GM20431 (cell line): ENCODE results near the gene H1-8.

ENCODE experiments used
- in situ Hi-C: fragments of 300-500 bp; cut with MseI, MboI; formaldehyde crosslinking; loops from one replicate; pipeline ENCODE4 v1.15.0; 2020; ENCODE audit warnings: low sequenced_read_pairs; ENCODE audit not compliant: unreplicated experiment

The H1-8 gene

DNA sequence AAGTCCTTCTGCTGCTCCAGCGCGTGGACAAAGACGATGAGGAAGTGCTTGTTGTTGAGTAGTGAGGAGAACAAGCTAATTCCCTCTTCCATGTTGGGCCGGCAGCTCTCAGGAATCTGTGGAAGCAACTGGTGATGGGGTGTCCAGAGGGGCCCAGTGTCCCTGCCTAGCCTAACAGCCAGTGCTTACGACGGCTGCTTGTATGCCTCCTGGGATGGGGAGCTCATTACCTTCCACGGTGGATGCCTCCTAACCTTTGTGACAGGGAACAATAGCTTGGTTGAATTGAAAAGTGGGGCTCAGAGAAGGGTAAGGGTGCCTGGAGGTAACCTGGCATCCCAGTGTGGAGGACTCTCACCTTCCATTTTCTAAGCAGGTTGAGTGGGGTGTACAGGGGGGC is 22.9 kb downstream of the H1-8 start:
- in situ Hi-C loops, result no loop called here

DNA sequence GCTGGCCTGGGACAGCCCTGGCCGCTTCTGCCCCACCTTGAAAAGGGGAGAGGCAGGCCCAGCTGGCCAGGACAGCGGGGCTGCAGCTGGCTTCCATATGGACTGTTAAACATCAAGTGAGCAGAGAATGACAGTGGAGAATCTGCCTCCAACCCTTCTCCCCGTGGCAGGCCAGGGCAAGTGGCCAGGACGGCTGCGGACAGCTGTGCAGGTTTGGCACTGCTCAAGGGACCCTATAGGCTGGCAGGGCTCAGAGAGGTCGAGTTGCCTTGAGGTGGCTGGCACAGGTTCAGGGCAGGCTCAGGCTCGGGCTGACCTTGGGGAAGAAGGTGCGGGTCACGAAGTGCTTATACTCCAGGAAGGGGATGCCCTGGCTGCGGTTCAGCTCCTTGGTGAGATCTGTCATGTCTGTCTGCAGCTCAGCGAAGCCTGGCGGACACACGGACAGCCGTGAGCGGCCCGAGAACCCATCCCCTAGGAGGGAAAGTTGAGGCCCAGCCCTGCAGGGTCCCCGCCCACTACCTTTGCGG is 24.3 kb downstream of the H1-8 start:
- in situ Hi-C loops, result no loop called here

DNA sequence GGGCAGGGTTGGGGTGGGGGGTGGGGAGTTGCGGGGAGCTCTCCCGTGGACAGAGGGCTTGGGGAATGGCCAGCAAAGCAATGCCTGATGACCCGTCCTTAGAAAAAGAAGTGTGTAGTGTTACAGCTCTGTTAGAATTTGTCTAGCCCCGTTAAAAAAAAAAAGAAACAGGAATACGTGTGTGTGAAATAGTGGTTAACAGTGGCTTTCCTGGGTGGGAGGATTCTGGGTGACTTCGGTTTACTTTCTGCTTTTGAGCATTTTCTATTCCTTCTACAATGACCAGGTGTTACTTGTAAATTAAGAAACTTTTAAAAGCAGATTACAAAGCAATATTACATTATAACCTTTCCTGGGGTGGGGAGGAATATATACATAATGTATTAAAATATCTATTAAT is 25.0 kb downstream of the H1-8 start:
- in situ Hi-C loops, result no loop called here

DNA sequence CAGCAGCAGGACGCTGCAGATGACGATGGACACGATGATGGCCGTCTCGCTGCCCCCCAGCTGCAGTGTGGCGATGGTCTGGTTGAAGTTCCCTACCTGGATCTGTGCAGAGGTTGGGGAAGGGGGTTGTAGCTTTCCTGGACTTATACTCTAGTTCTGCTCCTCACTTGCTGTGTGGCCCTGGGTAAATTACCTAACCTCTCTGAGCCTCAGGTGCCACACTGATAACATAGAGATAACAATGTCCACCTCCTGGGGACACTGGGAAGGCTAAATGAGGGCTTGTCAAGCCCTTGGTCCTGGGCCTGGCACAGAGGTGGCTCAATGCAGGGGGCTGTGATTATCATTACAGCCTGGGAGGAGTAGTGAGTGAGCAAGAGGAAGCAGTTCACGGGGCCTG is 26.9 kb downstream of the H1-8 start:
- in situ Hi-C loops, result no loop called here

DNA sequence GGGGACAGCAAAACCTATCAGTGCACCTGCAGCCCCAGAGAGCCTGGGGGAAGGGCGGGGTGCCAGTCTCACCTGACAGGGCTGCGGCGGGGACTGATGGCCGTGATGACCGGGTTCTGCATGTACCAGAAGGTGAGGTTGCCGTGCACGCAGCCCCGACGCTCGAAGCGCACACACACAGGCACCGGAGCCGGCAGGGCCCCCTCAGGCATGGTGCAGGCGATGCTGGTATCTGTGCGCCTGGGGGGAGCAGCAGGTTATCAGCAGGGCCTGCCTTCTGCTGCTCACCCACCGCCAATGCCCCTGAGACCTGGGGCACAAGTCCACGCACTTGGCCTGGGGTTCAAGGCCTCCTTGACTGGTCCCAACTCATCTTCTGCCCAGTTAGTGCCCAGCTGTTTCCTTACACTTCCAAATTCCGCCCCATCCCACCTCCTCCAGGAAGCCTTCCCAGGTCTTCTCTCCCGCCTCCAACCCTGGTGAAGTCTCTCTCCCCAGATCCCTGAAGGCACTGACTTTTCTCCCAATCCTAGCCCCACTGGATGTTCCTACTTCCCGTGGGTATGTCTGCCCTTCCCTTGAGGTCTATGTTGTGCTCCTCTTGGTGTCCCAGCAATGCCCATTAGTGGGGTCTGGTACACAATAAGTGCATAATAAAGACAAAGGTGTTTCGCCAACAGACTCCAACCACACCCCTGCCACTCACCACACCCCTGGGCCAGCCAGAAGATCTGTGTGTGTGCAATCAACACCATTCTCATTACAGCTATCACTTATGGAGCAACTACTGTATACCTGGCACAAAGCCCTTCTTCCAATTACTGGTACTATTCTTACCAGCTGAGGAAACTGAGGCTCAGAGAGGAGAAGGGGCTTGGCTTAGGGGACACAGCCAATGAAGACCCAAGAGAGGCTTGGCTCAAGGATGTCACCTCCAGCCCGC is 28.9 kb downstream of the H1-8 start:
- in situ Hi-C loops, result no loop called here

DNA sequence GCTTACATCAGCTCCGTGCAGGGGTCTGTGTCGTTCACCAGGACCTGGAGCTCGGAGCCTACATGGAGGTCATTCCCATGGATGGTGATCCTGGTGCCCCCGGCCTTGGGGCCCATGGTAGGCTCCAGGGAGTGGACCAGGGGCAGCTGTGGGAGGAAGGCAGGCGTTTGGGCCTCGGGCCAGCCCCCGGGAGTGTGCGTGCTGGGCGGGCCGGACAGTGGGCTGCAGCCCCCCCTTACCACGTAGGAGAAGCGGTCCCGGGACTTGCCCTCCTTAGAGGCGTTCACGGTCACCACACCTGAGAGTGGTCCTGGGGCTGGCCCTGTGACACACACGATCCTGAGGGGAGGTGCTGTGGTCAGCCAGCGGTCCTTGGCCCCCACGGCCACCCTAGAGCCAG is 29.6 kb downstream of the H1-8 start:
- in situ Hi-C loops, result no loop called here

DNA sequence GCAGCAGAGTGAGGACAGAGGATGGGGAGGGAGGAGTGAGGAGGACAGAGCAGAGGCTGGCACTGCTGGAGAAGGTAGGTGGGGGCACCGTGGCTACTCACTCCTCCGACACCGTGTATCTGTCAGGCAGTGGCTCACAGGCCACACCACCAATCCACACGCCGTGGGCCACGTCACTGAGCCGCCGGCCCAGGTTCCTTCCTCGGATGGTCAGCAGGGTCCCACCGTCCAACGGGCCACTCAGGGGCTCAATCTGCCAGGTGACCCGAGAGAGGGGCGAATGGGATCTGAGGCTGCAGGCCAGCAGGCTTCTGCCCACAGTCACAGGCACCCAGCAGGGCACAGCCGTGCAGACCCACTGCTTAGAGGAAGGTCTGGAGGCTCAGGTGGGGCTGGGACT is 30.5 kb downstream of the H1-8 start:
- in situ Hi-C loops, result no loop called here

DNA sequence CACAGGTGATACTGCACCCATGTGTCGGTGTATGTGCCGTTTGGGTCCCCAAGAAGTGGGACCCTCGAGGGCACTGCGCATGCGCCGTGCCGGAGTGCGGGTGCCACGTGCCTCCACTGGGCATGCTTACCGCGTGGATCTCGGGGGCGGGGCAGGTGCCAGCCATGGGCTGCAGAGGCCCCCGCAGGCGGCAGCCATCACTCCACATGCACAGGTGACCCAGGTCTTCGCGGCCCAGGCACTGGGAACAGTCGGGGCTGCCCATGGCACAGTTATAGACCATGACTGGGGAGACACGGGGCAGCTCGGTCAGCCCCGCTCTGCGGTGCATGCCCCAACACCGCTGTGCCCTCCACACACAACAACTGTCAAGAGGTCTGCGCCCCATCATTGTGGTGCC is 31.2 kb downstream of the H1-8 start:
- in situ Hi-C loops, result no loop called here

DNA sequence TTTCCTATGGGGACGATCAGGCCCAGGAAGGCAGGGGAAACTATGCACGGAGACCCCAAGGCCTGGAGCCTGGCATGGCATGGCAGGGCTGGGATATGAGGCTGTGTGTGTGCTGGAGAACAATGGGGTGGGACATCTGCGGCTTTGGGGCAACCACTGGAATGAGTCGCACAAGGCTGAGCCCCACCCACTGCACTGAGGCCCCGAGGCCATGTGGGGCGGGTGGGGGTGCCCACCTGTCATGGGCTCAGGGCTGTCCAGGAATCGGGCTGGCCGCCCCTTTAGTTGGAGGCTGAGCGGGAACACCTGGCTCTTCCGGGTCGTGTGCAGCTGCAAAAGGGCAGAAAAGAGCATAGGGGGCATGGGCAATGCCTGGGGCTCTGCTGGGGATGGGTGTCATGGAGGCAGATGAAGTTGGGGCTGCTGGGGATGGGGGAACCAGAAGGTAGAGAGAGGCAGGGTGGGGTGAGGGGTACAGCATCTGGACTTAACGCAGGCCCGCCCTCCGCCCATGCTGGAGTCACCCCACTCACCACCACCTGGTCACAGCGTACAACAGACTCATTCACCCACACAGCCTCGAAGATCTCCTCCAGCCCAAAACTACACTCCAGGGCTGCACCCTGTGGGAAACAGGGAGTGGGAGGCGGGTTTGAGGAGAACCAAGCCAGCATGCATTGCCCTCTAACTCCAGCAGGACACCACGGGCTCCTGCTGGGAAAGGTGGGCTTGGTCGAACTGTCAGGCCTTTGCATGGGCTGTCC is 32.4 kb downstream of the H1-8 start:
- in situ Hi-C loops, result no loop called here

DNA sequence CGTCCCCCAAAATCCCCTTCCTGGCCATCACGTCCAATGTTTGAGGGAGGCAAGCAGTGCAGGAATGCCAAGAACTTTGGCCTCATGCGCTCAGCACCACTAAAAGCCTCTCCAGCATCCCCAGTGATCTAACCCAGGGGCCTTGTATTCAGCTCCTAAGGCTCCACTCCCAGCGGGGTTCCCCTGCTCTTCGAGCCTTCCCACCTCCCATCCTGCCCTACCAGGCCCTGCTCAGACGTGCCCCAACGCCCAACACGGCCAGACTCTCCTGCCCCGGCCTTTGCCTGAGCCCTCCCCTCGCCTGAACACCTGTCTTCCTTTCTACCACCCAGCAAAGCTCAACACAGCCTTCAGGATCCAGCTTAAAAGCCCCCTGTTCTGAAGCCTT is 33.0 kb downstream of the H1-8 start:
- in situ Hi-C loops, result no loop called here

DNA sequence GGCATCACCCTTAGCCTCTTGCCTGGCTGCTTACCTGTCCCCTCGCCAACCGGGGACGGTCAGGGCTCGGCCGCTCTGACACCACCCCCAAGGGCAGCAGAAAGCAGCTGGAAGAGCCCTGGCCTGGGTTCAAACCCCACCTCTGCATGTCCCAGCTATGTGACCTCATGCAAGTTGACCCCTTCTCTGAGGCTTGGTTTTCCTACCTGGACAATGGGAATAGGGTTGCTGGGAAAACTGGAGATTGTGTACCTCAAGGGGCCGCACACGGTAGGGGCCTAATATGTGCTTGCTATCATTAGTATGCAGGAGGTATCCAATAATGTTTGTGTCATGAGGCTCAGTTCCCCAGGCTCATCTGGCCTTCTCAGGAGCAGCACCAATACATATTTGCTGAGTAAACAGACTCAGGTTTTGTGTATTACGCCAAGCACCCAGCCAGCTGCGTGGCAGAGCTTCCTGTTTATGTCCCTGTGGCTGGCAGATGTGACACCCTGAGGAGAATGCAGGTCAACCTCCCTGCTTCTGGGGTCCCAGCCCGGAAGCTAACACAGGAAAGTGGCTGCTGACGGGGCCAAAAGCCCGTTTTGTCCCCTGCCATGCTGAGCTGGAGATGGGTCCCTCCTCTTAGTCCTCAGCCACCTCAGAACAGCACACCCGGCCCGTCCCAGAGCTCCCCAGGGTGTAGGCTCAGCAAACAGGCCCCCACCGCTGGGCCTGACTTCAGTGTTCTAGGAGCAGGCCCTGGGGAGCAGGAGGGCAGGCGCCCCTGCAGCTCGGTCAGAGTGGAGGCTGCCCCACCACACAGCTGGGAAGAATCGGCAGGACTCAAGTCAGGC is 33.8 kb downstream of the H1-8 start:
- in situ Hi-C loops, result no loop called here

DNA sequence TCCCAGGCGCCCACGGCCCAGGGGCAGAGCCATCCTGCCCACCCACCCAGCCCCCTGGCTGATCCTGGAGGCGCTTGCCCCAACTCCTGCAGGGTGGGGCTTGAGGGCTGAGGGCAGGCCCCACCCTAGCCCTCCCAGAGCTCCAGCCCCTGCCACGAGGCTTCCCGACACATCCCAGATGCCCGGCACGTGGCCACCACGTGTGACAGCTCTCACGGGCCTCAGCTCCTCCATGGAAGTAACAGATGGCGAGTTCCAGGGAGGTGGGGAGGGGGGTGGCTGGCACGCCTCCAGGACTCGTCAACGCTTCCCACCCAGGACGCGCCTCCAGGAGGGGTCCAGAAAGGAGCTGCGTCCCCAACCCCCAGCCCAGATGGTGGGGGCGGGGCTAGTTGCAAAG is 34.4 kb downstream of the H1-8 start:
- in situ Hi-C loops, result no loop called here

DNA sequence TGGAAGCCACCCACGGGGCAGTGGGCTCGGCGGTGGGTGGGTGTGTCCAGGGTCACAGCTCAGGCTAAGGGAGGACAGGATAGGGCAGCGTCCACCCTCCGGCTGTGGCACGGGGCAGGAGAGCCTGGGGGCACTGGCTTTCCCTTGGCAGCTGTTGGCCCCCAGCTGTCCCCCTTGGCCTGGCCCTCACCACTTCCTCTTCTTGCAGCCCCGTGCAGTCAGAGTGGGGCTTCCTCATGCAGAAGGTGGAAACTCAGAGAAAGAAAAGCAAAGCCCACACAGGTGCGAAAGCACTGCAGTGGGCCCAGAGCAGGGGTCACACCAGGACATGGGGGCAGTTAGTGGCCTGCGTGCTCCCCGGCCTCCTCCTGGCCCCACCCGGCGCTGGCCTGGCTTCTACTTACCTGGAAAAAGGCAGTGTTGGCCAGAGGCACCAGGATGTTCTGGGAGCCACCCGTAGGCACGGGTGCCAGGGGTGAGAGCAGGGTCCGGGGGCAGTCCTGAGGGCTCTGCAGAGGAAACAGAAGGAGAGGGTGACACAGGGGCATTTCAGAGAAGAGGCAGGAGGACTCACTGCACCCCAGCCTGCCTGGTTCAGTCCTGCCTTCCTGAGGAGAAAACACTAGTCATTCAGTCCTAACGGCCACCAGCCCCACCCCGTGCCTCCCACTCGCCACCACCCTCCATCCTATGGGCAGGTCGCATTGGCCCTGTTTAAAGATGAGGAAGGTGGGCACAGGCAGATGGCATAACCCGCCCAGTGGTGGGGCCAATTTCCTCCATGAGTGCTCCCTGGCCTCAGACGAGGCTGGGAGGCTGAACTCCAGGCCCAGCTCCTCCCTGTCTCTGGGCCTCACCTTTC is 35.2 kb downstream of the H1-8 start:
- in situ Hi-C loops, result no loop called here

DNA sequence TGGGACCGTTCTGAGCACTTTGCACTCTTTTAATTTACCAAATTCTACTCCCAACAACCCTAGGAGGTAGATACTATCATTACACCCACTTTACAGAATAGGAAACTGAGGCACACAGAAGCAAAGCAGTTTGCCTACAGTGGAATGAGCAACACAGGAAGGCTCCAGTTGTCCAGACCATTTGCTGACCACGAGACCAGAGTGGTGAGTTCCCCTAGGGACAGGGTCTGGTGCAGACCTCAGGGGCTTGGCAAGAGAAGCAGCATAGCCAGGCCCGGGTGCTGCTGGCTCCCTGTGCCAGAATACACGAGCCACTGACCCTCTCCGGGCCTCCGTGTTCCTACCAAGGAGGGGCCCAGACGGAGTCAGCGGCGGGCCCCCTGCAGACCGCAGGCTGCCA is 37.0 kb downstream of the H1-8 start:
- in situ Hi-C loops, result no loop called here

DNA sequence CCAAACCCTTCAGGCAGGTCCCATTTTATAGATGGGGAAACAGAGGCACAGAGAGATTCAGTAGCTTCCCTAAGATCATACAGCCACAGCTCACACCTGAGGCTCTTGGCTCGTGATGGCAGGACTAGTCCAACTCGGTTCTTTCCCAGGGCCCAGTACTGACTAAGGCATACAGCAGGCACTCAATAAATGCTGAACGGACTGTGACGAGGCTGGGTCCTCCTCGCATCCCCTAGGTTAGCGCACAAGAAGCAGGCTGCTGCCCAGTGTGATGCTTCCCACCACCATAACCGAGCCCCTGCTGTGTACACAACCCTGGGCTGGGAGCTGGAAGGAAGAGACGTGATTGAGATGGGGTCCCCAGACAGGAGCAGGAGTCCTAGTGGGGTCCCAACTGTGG is 38.6 kb downstream of the H1-8 start:
- in situ Hi-C loops, result no loop called here

DNA sequence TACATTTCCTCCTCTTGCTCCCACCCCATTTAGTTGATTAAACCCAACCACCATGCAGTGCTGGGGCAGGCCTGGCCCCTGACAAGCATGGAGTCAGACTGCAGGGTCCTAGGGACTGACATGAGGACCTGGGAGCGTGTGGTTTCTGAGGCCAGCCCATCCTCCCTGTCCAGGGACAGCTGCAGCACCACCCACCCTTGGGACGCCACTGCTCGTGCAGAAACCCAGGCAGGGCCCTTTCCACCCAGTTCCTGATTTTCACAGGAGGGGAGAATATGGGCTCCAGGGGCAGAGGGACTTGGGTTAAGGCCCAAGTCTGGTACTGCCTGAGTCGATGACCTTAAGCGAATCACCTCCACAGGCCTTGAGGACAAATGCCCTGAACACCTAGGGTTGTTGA is 39.8 kb downstream of the H1-8 start:
- in situ Hi-C loops, result no loop called here

DNA sequence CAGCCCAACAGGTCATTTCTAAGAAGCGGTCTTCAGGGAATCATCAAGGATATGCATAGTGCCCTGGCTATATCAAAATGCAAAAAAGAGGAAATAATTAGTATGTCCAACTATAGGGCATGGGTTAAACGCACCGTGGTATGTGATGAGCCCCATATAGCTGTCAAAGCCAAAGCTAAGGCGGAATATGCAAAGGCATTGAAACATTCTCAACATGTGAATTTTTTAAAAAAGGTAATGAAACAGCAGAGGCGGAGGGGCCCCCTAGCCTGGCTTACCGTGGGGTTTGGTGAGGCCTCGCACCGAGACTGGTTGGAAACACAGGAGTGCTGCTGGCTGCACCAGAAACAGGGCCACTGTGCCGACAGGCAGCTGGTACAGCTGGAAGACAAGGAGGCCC is 40.3 kb downstream of the H1-8 start:
- in situ Hi-C loops, result no loop called here

DNA sequence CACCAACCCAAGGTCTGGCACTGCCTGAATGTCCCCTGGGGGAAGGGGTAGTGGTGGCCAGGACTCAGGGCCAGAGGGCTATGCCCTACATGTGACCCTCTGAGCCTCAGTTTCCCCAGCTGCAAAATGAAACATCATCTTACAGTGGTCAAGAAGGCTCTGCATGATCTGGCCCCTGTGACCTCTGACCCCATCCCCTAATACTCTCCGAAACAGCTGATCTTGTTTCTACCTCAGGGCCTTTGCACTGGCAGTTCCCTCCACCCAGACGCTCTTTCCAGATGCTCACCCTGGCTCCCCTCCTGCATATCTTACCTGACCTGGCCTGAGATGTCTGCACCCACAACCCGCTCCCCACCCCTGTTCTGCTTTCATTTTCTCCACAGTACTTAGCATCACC is 41.7 kb downstream of the H1-8 start:
- in situ Hi-C loops, result no loop called here

DNA sequence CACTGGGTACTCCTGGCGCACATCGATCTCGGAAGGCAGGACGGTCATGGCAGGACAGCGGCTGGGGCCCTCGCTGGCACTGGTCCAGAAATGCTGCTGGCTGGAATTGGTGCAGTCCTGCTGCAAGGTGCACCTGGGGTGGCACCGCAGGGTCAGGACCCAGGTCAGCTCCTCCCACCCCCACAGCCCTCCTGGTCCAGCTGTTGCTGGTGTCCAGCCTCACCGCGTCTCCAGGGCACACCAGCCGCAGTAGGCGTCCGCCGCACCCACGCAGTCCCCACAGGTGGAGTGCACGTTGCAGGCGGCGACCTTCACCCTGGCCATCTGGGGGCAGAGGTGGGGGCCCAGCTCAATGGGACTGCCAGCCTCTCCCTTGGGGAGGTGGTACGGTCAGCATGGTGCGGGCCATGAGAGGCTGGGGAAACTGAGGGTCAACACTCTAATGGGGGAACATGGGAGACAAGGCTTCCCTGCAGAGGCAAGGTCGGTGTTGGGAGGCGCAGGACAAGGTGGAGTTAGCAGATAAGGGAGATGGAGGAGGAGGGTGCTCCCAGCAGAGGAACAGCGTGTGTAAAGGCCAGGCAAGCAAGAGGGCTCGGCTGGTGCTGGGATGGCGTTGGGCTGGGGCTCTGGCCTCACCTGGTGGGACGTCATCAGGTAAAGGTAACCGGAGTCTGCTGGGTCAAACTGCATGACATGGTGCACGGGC is 43.1 kb downstream of the H1-8 start:
- in situ Hi-C loops, result no loop called here
